ENCODE data around the gene PHOX2A. TPM values are rescaled to one million over a fixed set of nuclear protein-coding genes. Genes with fewer than 3 reads are reported as not detected.

The PHOX2A gene
- total RNA-seq, 2 experiments from 2014 or later, result not detected

DNA sequence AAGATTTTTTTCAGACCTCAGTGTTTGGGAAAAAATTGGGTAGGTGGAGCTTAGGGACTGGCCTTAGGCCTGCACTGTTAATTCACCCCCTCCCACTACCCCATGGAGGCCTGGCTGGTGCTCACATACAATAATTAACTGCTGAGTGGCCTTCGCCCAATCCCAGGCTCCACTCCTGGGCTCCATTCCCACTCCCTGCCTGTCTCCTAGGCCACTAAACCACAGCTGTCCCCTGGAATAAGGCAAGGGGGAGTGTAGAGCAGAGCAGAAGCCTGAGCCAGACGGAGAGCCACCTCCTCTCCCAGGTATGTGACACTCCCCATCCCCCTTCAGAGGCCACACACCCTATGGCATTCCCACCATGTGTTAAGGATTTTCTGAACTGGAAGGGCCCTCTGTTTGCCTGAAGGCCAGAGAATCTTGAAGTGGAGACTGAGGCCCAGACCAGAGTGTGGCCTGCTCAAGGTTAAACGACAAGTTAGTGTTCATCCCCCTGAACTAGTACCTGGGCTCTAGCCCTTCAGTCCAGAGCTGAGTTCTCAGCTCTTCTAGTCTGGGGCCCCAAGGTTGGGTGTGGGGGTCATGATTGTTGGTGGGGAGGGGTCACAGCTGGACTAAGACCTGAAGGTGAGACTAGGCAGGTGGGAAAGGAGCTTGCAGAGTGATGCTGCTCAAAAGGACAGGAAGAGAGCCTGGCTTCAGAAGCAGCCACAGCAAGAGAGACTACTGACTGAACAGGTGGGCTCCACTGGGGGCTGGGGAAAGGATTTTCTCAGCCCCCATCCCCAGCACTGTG, 54.3 kb downstream of the PHOX2A start:
- no peaks in the 10 kb centered on the region for H3K9me3 Mint-ChIP-seq
- H3K4me1 Mint-ChIP-seq, result no peaks in the 10 kb centered on the region
- no peaks in the 10 kb centered on the region for H3K27me3 Mint-ChIP-seq
- H3K27ac Mint-ChIP-seq, result no peak overlapping the region
- POLR2A ChIA-PET, result interaction anchor here (2.0 kb wide), 1 partner anchor 10 kb away, joined by 4 read pairs; no protein-coding TSS in a partner anchor
- no peak overlapping the region for H3K4me3 Mint-ChIP-seq
- no peaks in the 10 kb centered on the region for H3K36me3 Mint-ChIP-seq
- ATAC-seq (ENCODE audit: low read depth) (no peak), DNase-seq (no peak)

Other genes starting within 250 kb of the PHOX2A start
- 10 to 100 TPM; 21.2 to 22.9 TPM for gene IL18BP, start 245.3 kb downstream of the PHOX2A start, total RNA-seq
- gene NUMA1, start 163.6 kb downstream of the PHOX2A start, total RNA-seq, result 100 to 1,000 TPM; 262 to 263 TPM
- gene LRRC51, start 163.3 kb downstream of the PHOX2A start, total RNA-seq, result 1 to 10 TPM; 4.3 to 5.1 TPM
- gene LAMTOR1, start 140.9 kb downstream of the PHOX2A start, total RNA-seq, result 10 to 100 TPM; 65.6 to 70.5 TPM
- gene TOMT, start 138.3 kb downstream of the PHOX2A start, total RNA-seq, result not detected
- gene ANAPC15, start 131.5 kb downstream of the PHOX2A start, total RNA-seq, result 10 to 100 TPM; 49.0 to 52.5 TPM
- not detected for gene FOLR3, start 108.5 kb downstream of the PHOX2A start, total RNA-seq
- not detected for gene FOLR1, start 52.0 kb downstream of the PHOX2A start, total RNA-seq
- gene FOLR2, start 27.4 kb downstream of the PHOX2A start, total RNA-seq, result under 1 TPM in 1 of 2 experiments, not detected in 1; 0.33 TPM
- 100 to 1,000 TPM; 166 to 171 TPM for gene INPPL1, start 19.4 kb downstream of the PHOX2A start, total RNA-seq
- 10 to 100 TPM; 21.6 to 23.2 TPM for gene CLPB, start 190.4 kb upstream of the PHOX2A start, total RNA-seq